ENCODE results near the gene SHQ1.

Gene SHQ1

GRCh38 chr3:72786668-72787067 lies 61.6 kb downstream of the SHQ1 start:
- DNase-seq (ENCODE audit: low read depth), result no peak
- no peak for TF ChIP-seq CTCF (conservative IDR thresholded peaks at IDR 0.05; ENCODE audit: low read length)
- H3K4me3 ChIP-seq (ENCODE audit: low read length), result no peak overlapping the region

- TF ChIP-seq CTCF (conservative IDR thresholded peaks at IDR 0.05; ENCODE audit: low read length), result no peak
- no peak for DNase-seq (ENCODE audit: low read depth)
- H3K4me3 ChIP-seq (ENCODE audit: low read length), result no peak overlapping the region
Measured at GRCh38 chr3:72784226-72784625, 64.0 kb downstream of the SHQ1 start.

- no peak overlapping the region for H3K4me3 ChIP-seq (ENCODE audit: low read length)
- DNase-seq (ENCODE audit: low read depth), result no peak
- TF ChIP-seq CTCF (conservative IDR thresholded peaks at IDR 0.05; ENCODE audit: low read length), result no peak
Measured at GRCh38 chr3:72782521-72782920, 65.7 kb downstream of the SHQ1 start.

GRCh38 chr3:72769758-72770540 lies 78.3 kb downstream of the SHQ1 start:
- no peak overlapping the region for H3K4me3 ChIP-seq (ENCODE audit: low read length)
- DNase-seq (ENCODE audit: low read depth), result no peak
- no peak for TF ChIP-seq CTCF (conservative IDR thresholded peaks at IDR 0.05; ENCODE audit: low read length)

- H3K4me3 ChIP-seq (ENCODE audit: low read length), result no peak overlapping the region
- TF ChIP-seq CTCF (conservative IDR thresholded peaks at IDR 0.05; ENCODE audit: low read length), result no peak
- DNase-seq (ENCODE audit: low read depth), result no peak
Measured at GRCh38 chr3:72768936-72769335, 79.3 kb downstream of the SHQ1 start.

- no peak overlapping the region for H3K4me3 ChIP-seq (ENCODE audit: low read length)
- DNase-seq (ENCODE audit: low read depth), result no peak
- no peak for TF ChIP-seq CTCF (conservative IDR thresholded peaks at IDR 0.05; ENCODE audit: low read length)
Measured at GRCh38 chr3:72768481-72768880, 79.8 kb downstream of the SHQ1 start.

GRCh38 chr3:72768006-72768441 lies 80.2 kb downstream of the SHQ1 start:
- no peak for TF ChIP-seq CTCF (conservative IDR thresholded peaks at IDR 0.05; ENCODE audit: low read length)
- no peak overlapping the region for H3K4me3 ChIP-seq (ENCODE audit: low read length)
- DNase-seq (ENCODE audit: low read depth), result no peak

Data from AG10803 (cell line).